H9 (cell line): ENCODE results near the gene FOXO6. TPM values are rescaled to one million over a fixed set of nuclear protein-coding genes. Genes with fewer than 3 reads are reported as not detected.

Experiments used
- DNase-seq: peaks from one replicate; pipeline ENCODE4 v3.0.0-alpha.2; 2017
- H2AFZ ChIP-seq: one replicate; pipeline ENCODE4 v1.6.1; 2013; ENCODE audit warnings: mild to moderate bottlenecking, low read length, control low read depth, moderate library complexity
- H2AK5ac ChIP-seq: 2 replicates; pipeline ENCODE4 v1.6.1; 2013; ENCODE audit warnings: low read length, control low read depth, mixed read lengths; ENCODE audit not compliant: insufficient read length
- H2BK120ac ChIP-seq: one replicate; pipeline ENCODE4 v1.6.1; 2013; ENCODE audit warnings: low read depth, mild to moderate bottlenecking, low read length, control low read depth, inconsistent platforms; ENCODE audit not compliant: poor library complexity, severe bottlenecking
- H2BK12ac ChIP-seq: 2 replicates; pipeline ENCODE4 v1.6.1; 2013; ENCODE audit warnings: low read length, control low read depth, mixed read lengths, low read depth; ENCODE audit not compliant: insufficient read length
- H2BK15ac ChIP-seq: 2 replicates; pipeline ENCODE4 v1.6.1; 2013; ENCODE audit warnings: low read depth, low read length, control low read depth
- H2BK20ac ChIP-seq: one replicate; pipeline ENCODE4 v1.6.1; 2013; ENCODE audit warnings: low read depth, mild to moderate bottlenecking, low read length, control low read depth, inconsistent platforms; ENCODE audit not compliant: poor library complexity, severe bottlenecking
- H2BK5ac ChIP-seq: 2 replicates; pipeline ENCODE4 v1.6.1; 2013; ENCODE audit warnings: low read length, control low read depth, mixed read lengths; ENCODE audit not compliant: insufficient read length
- H3K14ac ChIP-seq: 2 replicates; pipeline ENCODE4 v1.6.1; 2013; ENCODE audit warnings: low read length, control low read depth; ENCODE audit not compliant: insufficient read depth
- H3K18ac ChIP-seq: 2 replicates; pipeline ENCODE4 v1.6.1; 2013; ENCODE audit warnings: low read depth, mild to moderate bottlenecking, mixed read lengths, low read length, control low read depth; ENCODE audit not compliant: insufficient read length
- H3K23ac ChIP-seq: 2 replicates; pipeline ENCODE4 v1.6.1; 2013; ENCODE audit warnings: low read length, control low read depth, mixed read lengths, low read depth; ENCODE audit not compliant: insufficient read length
- H3K23me2 ChIP-seq: 2 replicates; pipeline ENCODE4 v1.6.1; 2013; ENCODE audit warnings: low read depth, mild to moderate bottlenecking, mixed read lengths, low read length, control low read depth; ENCODE audit not compliant: insufficient read length, poor library complexity, severe bottlenecking
- H3K27ac ChIP-seq: 2 replicates; pipeline ENCODE4 v1.5.1; 2013; ENCODE audit warnings: low read length, control low read depth, mixed read lengths, low read depth; ENCODE audit not compliant: insufficient read length
- H3K27me3 ChIP-seq: 2 replicates; pipeline ENCODE4 v1.6.1; 2013; ENCODE audit warnings: low read length, control low read depth, inconsistent platforms; ENCODE audit not compliant: insufficient read depth
- H3K4ac ChIP-seq: 2 replicates; pipeline ENCODE4 v1.6.1; 2013; ENCODE audit warnings: low read depth, mild to moderate bottlenecking, control low read depth, inconsistent platforms, low read length, moderate library complexity
- H3K4me1 ChIP-seq: 2 replicates; pipeline ENCODE4 v1.6.1; 2013; ENCODE audit warnings: low read length, control low read depth, inconsistent platforms; ENCODE audit not compliant: insufficient read depth
- H3K4me2 ChIP-seq: 2 replicates; pipeline ENCODE4 v1.6.1; 2013; ENCODE audit warnings: low read length, control low read depth, mixed read lengths; ENCODE audit not compliant: insufficient read length, insufficient read depth
- H3K56ac ChIP-seq: 2 replicates; pipeline ENCODE4 v1.6.1; 2013; ENCODE audit warnings: low read depth, mild to moderate bottlenecking, mixed read lengths, low read length, control low read depth; ENCODE audit not compliant: insufficient read length
- H3K79me1 ChIP-seq: 2 replicates; pipeline ENCODE4 v1.6.1; 2013; ENCODE audit warnings: low read depth, mild to moderate bottlenecking, moderate library complexity, low read length, control low read depth, inconsistent platforms; ENCODE audit not compliant: insufficient read depth, poor library complexity, severe bottlenecking
- H3K79me2 ChIP-seq: 2 replicates; pipeline ENCODE4 v1.6.1; 2013; ENCODE audit warnings: low read length, control low read depth, inconsistent platforms; ENCODE audit not compliant: insufficient read depth
- H3K9ac ChIP-seq: 2 replicates; pipeline ENCODE4 v1.6.1; 2013; ENCODE audit warnings: low read length, control low read depth, mixed read lengths; ENCODE audit not compliant: insufficient read length; ENCODE audit errors: extremely low read depth
- H3K9me3 ChIP-seq: one replicate; pipeline ENCODE4 v1.6.1; 2013; ENCODE audit warnings: low read depth, low read length, inconsistent platforms; ENCODE audit not compliant: control insufficient read depth
- H3T11ph ChIP-seq: one replicate; pipeline ENCODE4 v1.6.1; 2013; ENCODE audit warnings: mild to moderate bottlenecking, low read length, control low read depth, inconsistent platforms
- H4K20me1 ChIP-seq: one replicate; pipeline ENCODE4 v1.6.1; 2013; ENCODE audit not compliant: control insufficient read depth, insufficient read length, insufficient read depth
- H4K5ac ChIP-seq: 2 replicates; pipeline ENCODE4 v1.6.1; 2013; ENCODE audit warnings: low read depth, mild to moderate bottlenecking, mixed read lengths, low read length, control low read depth; ENCODE audit not compliant: insufficient read length
- H4K8ac ChIP-seq: replicated peaks from 2 replicates; pipeline ENCODE4 v1.6.1; 2013; ENCODE audit warnings: low read length, control low read depth, mixed read lengths, low read depth; ENCODE audit not compliant: insufficient read length
- H4K91ac ChIP-seq: 2 replicates; pipeline ENCODE4 v1.6.1; 2013; ENCODE audit warnings: low read depth, mild to moderate bottlenecking, moderate library complexity, mixed read lengths, low read length, control low read depth; ENCODE audit not compliant: insufficient read length
- H3K27ac Mint-ChIP-seq, 3 experiments: 2 replicates in 2 of 3; 3 replicates in 1 of 3; pipeline ENCODE4 v1.8.0; 2020 to 2021; ENCODE audit warnings: mixed read lengths in 3 of 3, mild to moderate bottlenecking in 1 of 3, moderate library complexity in 1 of 3
- H3K27me3 Mint-ChIP-seq: 2 replicates; pipeline ENCODE4 v1.8.0; 2021; ENCODE audit warnings: low read depth, mild to moderate bottlenecking, moderate library complexity, mixed read lengths
- H3K36me3 Mint-ChIP-seq, 3 experiments: 2 replicates in 2 of 3; 3 replicates in 1 of 3; pipeline ENCODE4 v1.8.0; 2020 to 2021; ENCODE audit warnings: low read depth in 3 of 3, mixed read lengths in 3 of 3; ENCODE audit not compliant: insufficient read depth in 1 of 3
- H3K4me1 Mint-ChIP-seq, 2 experiments: 2 replicates each; pipeline ENCODE4 v1.8.0; 2020; ENCODE audit warnings: mixed read lengths in 2 of 2
- H3K4me3 Mint-ChIP-seq, 2 experiments: 2 replicates in 1 of 2; 3 replicates in 1 of 2; pipeline ENCODE4 v1.8.0; 2020 to 2021; ENCODE audit warnings: mild to moderate bottlenecking in 2 of 2, mixed read lengths in 2 of 2, moderate library complexity in 1 of 2
- H3K9me3 Mint-ChIP-seq, 2 experiments: 2 replicates in 1 of 2; 3 replicates in 1 of 2; pipeline ENCODE4 v1.8.0; 2020; ENCODE audit warnings: mild to moderate bottlenecking in 2 of 2, mixed read lengths in 2 of 2, moderate library complexity in 1 of 2
- WGBS: extraction: QIAGEN DNeasy Blood & Tissue Kit; methylation state at CpG from one replicate; pipeline ENCODE4 v1.1.7; 2013; ENCODE audit warnings: missing lambda C conversion rate, low lambda C conversion rate, mixed read lengths; ENCODE audit not compliant: insufficient read length; ENCODE audit errors: extremely low coverage; 5-methylcytosine and 5-hydroxymethylcytosine counted together
- total RNA-seq: library from RNA; stranded (reverse); gene quantifications from 2 replicates; pipeline ENCODE4 v1.2.1, GENCODE V29; 2021
- TF ChIP-seq, protein P1 (sequence below): fragments of 200-600 bp; sonication (generic); conservative IDR thresholded peaks from 3 replicates; pipeline ENCODE4 v1.8.0; 2021; ENCODE audit warnings: antibody characterized with exemption, mild to moderate bottlenecking

Gene FOXO6
- total RNA-seq, 1 experiment from 2014 or later, result 0.83 TPM

GRCh38 chr1:41388510-41388909 is 27.3 kb downstream of the FOXO6 start:
- no peak for DNase-seq
- H3K4me1 Mint-ChIP-seq, result peaks cover 35 to 54% of the 10 kb centered on the region in 2 experiments

More at GRCh38 chr1:41388510-41388909, 27.3 kb downstream of the FOXO6 start:
- no peak overlapping the region for H3K9ac ChIP-seq
- TF ChIP-seq, protein P1, sequence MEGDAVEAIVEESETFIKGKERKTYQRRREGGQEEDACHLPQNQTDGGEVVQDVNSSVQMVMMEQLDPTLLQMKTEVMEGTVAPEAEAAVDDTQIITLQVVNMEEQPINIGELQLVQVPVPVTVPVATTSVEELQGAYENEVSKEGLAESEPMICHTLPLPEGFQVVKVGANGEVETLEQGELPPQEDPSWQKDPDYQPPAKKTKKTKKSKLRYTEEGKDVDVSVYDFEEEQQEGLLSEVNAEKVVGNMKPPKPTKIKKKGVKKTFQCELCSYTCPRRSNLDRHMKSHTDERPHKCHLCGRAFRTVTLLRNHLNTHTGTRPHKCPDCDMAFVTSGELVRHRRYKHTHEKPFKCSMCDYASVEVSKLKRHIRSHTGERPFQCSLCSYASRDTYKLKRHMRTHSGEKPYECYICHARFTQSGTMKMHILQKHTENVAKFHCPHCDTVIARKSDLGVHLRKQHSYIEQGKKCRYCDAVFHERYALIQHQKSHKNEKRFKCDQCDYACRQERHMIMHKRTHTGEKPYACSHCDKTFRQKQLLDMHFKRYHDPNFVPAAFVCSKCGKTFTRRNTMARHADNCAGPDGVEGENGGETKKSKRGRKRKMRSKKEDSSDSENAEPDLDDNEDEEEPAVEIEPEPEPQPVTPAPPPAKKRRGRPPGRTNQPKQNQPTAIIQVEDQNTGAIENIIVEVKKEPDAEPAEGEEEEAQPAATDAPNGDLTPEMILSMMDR, result no peak
- no peak overlapping the region; a peak in 1 of 5 replicates for H3K4me3 Mint-ChIP-seq
- H3K14ac ChIP-seq, result no peak overlapping the region
- H4K8ac ChIP-seq, result no peak overlapping the region
- H2AFZ ChIP-seq, result no peak overlapping the region
- no peaks in the 10 kb centered on the region for H3K9me3 ChIP-seq
- H4K91ac ChIP-seq, result no peak overlapping the region
- no CpG with 5 or more reads among the region's 6 CpGs for WGBS
- H2BK15ac ChIP-seq, result no peak overlapping the region
- H2BK12ac ChIP-seq, result no peak overlapping the region
- H3T11ph ChIP-seq, result no peak overlapping the region
- H3K23me2 ChIP-seq, result peaks cover 2% of the 10 kb centered on the region
- H3K4me2 ChIP-seq, result no peak overlapping the region
- H3K4ac ChIP-seq, result no peak overlapping the region
- H3K23ac ChIP-seq, result no peak overlapping the region
- no peak overlapping the region for H3K18ac ChIP-seq
- H3K79me2 ChIP-seq, result no peaks in the 10 kb centered on the region
- H3K56ac ChIP-seq, result no peak overlapping the region
- H2BK120ac ChIP-seq, result no peak overlapping the region
- no peak overlapping the region for H2AK5ac ChIP-seq
- peaks cover 11% of the 10 kb centered on the region; the same call in 1 of the 2 replicates for H3K27me3 ChIP-seq
- H3K9me3 Mint-ChIP-seq, result no peaks in the 10 kb centered on the region; a peak in 1 of 5 replicates
- H3K36me3 Mint-ChIP-seq, result no peaks in the 10 kb centered on the region; a peak in 1 of 7 replicates
- peaks cover 6% of the 10 kb centered on the region; the same call in 1 of the 2 replicates for H3K4me1 ChIP-seq
- no peak overlapping the region for H2BK20ac ChIP-seq
- no peak overlapping the region for H3K27ac Mint-ChIP-seq
- H3K27ac ChIP-seq, result no peak overlapping the region
- H3K27me3 Mint-ChIP-seq, result peaks cover 53% of the 10 kb centered on the region
- no peak overlapping the region for H4K5ac ChIP-seq
- H2BK5ac ChIP-seq, result no peak overlapping the region
- H3K79me1 ChIP-seq, result no peaks in the 10 kb centered on the region
- no peaks in the 10 kb centered on the region for H4K20me1 ChIP-seq
